Right kidney (tissue), 9 donors: ENCODE measurements around the gene NPTN.
"Not testable (repeated sequence)": the region's sequence is repeated elsewhere in the genome, so short reads cannot be mapped to it uniquely, and the experiment has no call there.

Source experiments
- DNase-seq: peaks from one replicate; pipeline ENCODE4 v3.0.0-alpha.2; 2016
- long read RNA-seq, 8 donors: transcript quantifications; one replicate each; lab custom pipeline, GENCODE V29; 2026

Gene NPTN
- long read RNA-seq, donor 1, transcript NPTN-202 (8 exons, 2,817 nt) = major isoform, 71 of 100 reads
- long read RNA-seq, donor 1, partial matches to known transcripts = 5 of 100 reads
- long read RNA-seq, donor 1, other reads (novel, unspliced or antisense) = 21 of 100 reads
- long read RNA-seq, donor 2, transcript NPTN-202 (8 exons, 2,817 nt) = major isoform, 35 of 56 reads
- long read RNA-seq, donor 2, partial matches to known transcripts = 17 of 56 reads
- long read RNA-seq, donor 2, other reads (novel, unspliced or antisense) = 0 of 56 reads
- long read RNA-seq, donor 3, transcript NPTN-202 (8 exons, 2,817 nt) = major isoform, 19 of 30 reads
- long read RNA-seq, donor 3, partial matches to known transcripts = 0 of 30 reads
- long read RNA-seq, donor 3, other reads (novel, unspliced or antisense) = 7 of 30 reads
- long read RNA-seq, donor 4, transcript NPTN-202 (8 exons, 2,817 nt) = major isoform, 46 of 63 reads
- long read RNA-seq, donor 4, partial matches to known transcripts = 10 of 63 reads
- long read RNA-seq, donor 4, other reads (novel, unspliced or antisense) = 5 of 63 reads
- long read RNA-seq, donor 5, transcript NPTN-202 (8 exons, 2,817 nt) = major isoform, 48 of 62 reads
- long read RNA-seq, donor 5, partial matches to known transcripts = 0 of 62 reads
- long read RNA-seq, donor 5, other reads (novel, unspliced or antisense) = 12 of 62 reads
- long read RNA-seq, donor 6, transcript NPTN-202 (8 exons, 2,817 nt) = major isoform, 45 of 74 reads
- long read RNA-seq, donor 6, partial matches to known transcripts = 20 of 74 reads
- long read RNA-seq, donor 6, other reads (novel, unspliced or antisense) = 6 of 74 reads
- long read RNA-seq, donor 7 = 0 reads
- long read RNA-seq, donor 8, transcript NPTN-202 (8 exons, 2,817 nt) = major isoform, 49 of 86 reads
- long read RNA-seq, donor 8, partial matches to known transcripts = 5 of 86 reads
- long read RNA-seq, donor 8, other reads (novel, unspliced or antisense) = 23 of 86 reads

GRCh38 chr15:73633111-73633990 is at the start of gene NPTN:
NPTN (minus strand) TSS chr15:73633389; CDS start chr15:73633215, 174 bp downstream.
- peak; percentile 90 for DNase-seq

DNA sequence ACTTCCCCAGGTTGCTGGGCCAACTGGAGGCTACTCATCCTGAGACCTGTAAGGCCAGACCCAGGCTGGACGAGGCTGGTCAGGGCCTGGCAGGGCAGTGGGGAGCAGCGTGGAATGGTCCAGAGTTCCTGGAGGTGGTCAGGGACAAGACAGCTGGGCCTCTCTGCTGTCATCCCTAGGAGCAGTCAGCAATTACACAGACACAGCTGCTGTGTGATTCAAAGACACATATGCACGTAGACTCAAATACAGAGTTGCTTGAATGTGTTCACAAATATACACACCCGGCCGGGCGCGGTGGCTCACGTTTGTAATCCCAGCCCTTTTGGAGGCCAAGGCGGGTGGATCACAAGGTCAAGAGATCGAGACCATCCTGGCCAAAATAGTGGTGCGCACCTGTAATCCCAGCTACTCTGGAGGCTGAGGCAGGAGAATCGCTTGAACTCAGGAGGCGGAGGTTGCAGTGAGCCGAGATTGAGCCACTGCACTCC is 49.5 kb upstream of the NPTN start:
- DNase-seq = no peak

GRCh38 chr15:73681856-73682599 is 48.8 kb upstream of the NPTN start:
- no peak for DNase-seq

GRCh38 chr15:73681063-73681462 is 47.9 kb upstream of the NPTN start:
- no peak for DNase-seq

DNA sequence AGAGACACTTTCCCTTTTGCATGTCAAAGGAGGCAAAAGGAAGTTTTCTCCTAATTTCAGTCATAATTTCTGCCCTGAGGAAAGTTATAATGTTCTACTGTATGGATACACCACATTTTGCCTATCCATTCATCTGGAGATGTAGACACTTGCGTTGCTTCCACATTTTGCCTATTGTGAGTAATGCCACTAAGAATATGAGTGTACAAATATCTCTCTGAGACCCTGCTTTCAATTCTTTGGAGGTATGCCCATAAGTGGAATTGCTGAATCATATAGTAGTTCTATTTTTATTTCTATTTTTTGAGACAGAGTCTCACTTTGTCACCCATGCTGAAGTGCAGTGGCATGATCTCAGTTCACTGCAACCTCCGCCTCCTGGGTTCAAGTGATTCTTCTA is 47.4 kb upstream of the NPTN start:
- DNase-seq = no peak

GRCh38 chr15:73679964-73680363 is 46.8 kb upstream of the NPTN start:
- no peak for DNase-seq

DNA sequence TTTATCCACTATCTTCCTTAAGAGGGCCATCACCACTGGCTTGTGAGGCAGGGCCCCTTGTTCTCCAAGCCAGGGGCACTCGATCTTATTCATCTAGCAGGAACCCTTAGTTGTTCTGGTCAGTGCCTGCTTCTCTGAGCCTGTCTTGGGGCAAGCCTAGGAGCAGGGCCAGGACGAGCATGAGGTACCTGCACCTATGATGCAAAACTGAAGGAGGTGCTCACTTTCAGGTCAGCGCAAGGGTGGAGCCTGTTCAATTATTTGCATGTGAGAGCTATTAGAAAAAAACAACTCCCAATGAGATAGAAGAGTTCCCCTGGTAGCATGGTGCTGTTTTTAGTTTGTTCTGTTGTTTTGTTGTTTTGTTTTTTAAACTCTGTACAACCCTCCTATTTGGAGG is 46.0 kb upstream of the NPTN start:
- no peak for DNase-seq

DNA sequence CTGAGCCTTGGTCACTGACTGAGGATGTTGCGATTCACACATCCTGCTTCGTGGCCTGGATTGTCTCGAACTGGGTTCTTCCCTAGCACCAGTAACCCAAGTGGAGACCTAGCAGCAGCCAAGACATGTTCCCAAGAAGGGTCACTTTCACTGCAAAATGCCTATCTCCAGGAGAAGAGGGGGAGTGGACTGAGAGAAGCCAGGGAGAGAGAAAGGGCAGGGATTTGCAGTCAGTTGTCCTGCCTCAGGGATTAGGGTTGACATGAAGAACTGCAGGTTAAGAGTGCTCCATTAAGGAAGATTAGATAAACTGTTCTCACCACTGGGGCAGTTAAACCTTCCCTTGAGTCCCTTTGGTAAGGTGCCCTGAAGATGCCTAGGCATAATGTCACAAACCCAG is 45.3 kb upstream of the NPTN start:
- no peak for DNase-seq

DNA sequence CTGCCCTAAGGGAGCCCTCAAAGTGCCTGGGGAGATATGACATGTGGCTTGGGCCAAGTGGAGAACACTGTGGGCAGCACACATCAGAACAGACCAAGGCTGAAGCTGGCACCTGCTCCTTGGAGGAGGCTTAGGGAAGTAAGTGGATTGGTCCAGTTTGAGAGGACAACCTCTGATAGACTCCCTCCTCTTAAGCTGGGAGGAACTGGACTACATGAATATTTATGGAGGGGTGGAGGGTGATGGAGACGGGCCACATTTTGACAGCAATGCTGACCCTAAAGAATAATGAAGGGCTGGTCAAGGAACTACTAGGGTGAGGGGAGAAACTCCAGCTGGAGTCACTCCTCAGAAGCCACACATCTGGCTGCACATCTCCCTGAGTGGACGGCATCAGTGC is 44.5 kb upstream of the NPTN start:
- DNase-seq = no peak

DNA sequence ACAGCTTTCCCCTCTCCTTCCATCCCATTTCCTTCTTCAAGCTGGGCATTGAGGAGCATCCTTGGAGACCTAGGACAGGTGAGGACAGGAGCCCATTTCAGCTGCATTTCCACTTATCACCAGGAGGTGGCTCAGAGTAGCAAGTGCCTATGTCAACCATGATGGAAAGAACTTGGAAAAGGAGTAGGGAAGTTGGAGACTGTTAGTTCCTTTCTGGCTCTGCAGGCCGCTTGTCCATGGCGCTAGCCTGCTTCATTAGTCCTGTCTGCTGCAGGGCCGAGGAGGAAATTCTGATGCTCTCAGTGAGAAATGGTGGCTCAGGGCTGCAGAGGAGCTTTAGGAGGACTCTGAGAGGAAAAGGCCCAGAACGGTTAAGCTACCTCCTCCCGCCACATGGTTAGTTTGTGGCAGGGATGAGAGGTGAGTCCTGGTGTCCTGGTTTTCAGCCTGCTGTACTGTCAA is 44.0 kb upstream of the NPTN start:
- no peak for DNase-seq

GRCh38 chr15:73674587-73674986 is 41.4 kb upstream of the NPTN start:
- DNase-seq = no peak

- DNase-seq = no peak
Observed at GRCh38 chr15:73660455-73660854, 27.3 kb upstream of the NPTN start.

DNA sequence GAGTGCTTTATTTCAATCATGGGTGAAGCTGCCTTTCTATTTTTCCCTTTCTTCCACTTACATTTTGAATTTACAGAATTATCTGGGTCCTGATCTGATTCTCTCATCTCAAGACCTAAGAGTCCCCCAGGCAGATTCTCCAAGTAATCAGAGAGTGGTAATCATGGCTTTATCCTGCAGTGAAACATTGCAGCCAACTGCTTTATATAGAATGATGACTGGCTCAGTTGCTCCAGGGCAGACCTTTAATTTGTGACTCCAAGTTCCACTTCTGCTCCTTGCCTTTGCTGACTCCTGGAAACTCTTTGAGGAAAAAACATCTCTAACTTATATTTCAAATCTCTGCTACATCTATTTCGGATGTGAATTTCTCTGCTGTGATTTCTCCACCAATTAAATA is 25.5 kb upstream of the NPTN start:
- DNase-seq = no peak

DNA sequence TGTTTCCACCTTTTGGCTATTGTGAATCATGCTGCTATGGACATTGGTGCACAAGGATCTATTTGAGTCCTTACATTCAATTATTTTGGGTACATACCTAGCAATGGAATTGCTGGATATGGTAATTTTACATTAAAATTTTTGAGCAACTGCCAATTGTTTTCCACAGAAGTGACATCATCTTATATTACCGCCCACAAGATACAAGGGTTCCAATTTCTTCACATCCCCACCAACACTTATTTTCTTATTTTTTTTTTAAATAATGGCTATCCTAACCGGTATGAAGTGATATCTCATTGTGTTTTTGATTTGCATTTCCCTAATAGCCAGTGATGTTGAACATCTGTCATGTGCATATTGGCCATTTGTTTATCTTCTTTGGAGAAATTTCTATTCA is 22.5 kb upstream of the NPTN start:
- DNase-seq = no peak

DNA sequence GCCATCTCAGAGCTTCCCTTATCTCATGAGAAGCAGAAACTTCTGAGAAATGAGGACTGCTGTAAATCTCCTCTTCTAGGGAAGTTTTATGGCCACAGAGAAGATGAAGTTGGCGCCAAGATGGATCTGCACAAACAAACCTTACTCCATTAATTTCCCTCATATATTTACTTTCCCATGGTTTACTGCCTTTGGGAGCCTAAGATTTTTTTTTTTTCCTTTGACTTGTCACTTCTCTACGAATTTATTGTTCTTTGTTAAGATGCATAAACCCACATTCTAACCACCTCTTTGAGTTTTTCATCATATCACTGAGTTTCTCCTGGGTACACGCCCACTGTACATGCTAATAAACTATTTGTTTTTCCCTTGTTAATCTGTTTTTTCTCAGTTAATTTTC is 21.5 kb upstream of the NPTN start:
- DNase-seq = no peak

- DNase-seq = no peak
Observed at GRCh38 chr15:73650416-73651126, 17.4 kb upstream of the NPTN start.

- DNase-seq = no peak
Observed at GRCh38 chr15:73648014-73648295, 14.8 kb upstream of the NPTN start.

- no peak for DNase-seq
Observed at GRCh38 chr15:73647259-73648013, 14.2 kb upstream of the NPTN start.

DNA sequence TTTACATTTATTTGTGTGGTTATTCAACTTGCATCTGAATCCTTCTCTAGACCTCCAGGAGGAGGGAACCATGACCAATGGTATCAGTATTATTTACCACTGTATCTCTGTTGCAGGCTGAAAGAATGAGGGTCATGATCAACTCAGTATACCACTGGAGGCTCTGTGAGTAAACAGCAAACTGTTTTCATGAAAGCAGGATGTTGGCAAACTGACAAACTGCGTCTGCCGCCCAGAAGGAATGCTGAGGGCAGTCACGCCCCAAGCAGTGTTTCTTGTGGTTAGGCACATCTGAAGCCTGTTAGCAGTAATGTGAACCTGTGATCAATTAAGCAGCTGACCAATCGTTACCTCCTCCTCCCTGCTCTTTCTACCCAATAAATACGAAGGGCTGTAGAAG is 6.3 kb upstream of the NPTN start:
- not testable (repeated sequence) for DNase-seq

DNA sequence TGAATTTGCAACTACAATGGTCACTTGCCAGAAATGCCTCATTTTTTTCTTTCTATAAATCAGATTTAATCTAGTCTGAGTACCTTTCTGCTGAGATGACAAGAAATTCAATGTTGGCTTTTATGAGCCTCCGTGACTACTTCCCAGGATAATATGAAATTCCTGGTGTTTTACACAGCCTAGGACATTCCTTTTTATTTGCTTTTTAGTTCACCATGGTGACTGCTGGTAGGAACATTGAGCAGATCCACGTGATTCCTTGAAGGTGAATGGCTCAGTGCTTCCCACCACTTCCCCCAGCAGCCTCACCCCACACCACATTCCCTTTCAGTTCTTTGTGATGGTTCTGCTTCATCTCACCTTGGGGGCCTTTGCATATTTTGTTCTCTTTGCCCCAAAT is 4.3 kb upstream of the NPTN start:
- no peak for DNase-seq
